Measurements from ENCODE around the gene TTLL7.
A peak's percentile ranks its signal among the peaks of the same experiment; 100 is the strongest.

TTLL7 gene

GRCh38 chr1:83889707-83890106 lies 109.2 kb downstream of the TTLL7 start:
- no peak for FAIRE-seq
- DNase-seq (ENCODE audit: insufficient read length, low spot score), result no peak
- no peak for TF ChIP-seq CTCF (IDR thresholded peaks at IDR 0.05; ENCODE audit: insufficient read depth, missing control alignments)

- no peak for DNase-seq (ENCODE audit: insufficient read length, low spot score)
- FAIRE-seq, result no peak
- TF ChIP-seq CTCF (IDR thresholded peaks at IDR 0.05; ENCODE audit: insufficient read depth, missing control alignments), result no peak
These were observed 111.4 kb downstream of the TTLL7 start for GRCh38 chr1:83887483-83887882.

- FAIRE-seq (no peak), DNase-seq (ENCODE audit: insufficient read length, low spot score) (no peak)
- no peak for TF ChIP-seq CTCF (IDR thresholded peaks at IDR 0.05; ENCODE audit: insufficient read depth, missing control alignments)
These were observed 115.0 kb downstream of the TTLL7 start for GRCh38 chr1:83883979-83884378.

- DNase-seq (ENCODE audit: insufficient read length, low spot score) (no peak), FAIRE-seq (no peak)
- TF ChIP-seq CTCF (IDR thresholded peaks at IDR 0.05; ENCODE audit: insufficient read depth, missing control alignments), result no peak
These were observed 116.0 kb downstream of the TTLL7 start for GRCh38 chr1:83882906-83883305.

GRCh38 chr1:83872515-83872914 lies 126.4 kb downstream of the TTLL7 start:
- peak; percentile 53 for FAIRE-seq
- TF ChIP-seq CTCF (IDR thresholded peaks at IDR 0.05; ENCODE audit: insufficient read depth, missing control alignments), result no peak
- no peak for DNase-seq (ENCODE audit: insufficient read length, low spot score)

- no peak for TF ChIP-seq CTCF (IDR thresholded peaks at IDR 0.05; ENCODE audit: insufficient read depth, missing control alignments)
- DNase-seq (ENCODE audit: insufficient read length, low spot score) (no peak), FAIRE-seq (peak; percentile 74)
These were observed 133.9 kb downstream of the TTLL7 start for GRCh38 chr1:83864991-83865390.

- FAIRE-seq (no peak), DNase-seq (ENCODE audit: insufficient read length, low spot score) (no peak)
- TF ChIP-seq CTCF (IDR thresholded peaks at IDR 0.05; ENCODE audit: insufficient read depth, missing control alignments), result peak; percentile 21
These were observed 138.3 kb downstream of the TTLL7 start for GRCh38 chr1:83860490-83861221.
